ENCODE measurements around the gene DHCR24. TPM values are rescaled to one million over a fixed set of nuclear protein-coding genes. Genes with fewer than 3 reads are reported as not detected.
"Not testable (repeated sequence)": the region's sequence is repeated elsewhere in the genome, so short reads cannot be mapped to it uniquely, and the experiment has no call there.

DHCR24 gene
- 145 TPM in 2 replicates for total RNA-seq

- intact Hi-C loops (cut with micrococcal nuclease): loop anchor here (1.0 to 10.0 kb wide), 5 partner anchors 85 to 834 kb away; partner anchors contain the start of genes PARS2, SSBP3, TCEANC2 and TMEM59
Observed at GRCh38 chr1:54886724-54887664, at the start of gene DHCR24. DHCR24 (minus strand) TSS chr1:54887195; CDS start chr1:54887119, 76 bp downstream.

- intact Hi-C loops (cut with micrococcal nuclease): no loop called here
Observed at GRCh38 chr1:54936791-54937190, 49.8 kb upstream of the DHCR24 start.

- intact Hi-C loops (cut with micrococcal nuclease): no loop called here
Observed at GRCh38 chr1:54934869-54935268, 47.9 kb upstream of the DHCR24 start.

GRCh38 chr1:54934081-54934480 is 47.1 kb upstream of the DHCR24 start:
- intact Hi-C loops (cut with micrococcal nuclease): not testable (repeated sequence)

GRCh38 chr1:54931275-54931840 is 44.4 kb upstream of the DHCR24 start:
- intact Hi-C loops (cut with micrococcal nuclease): no loop called here

GRCh38 chr1:54929700-54930099 is 42.7 kb upstream of the DHCR24 start:
- intact Hi-C loops (cut with micrococcal nuclease): no loop called here

GRCh38 chr1:54928327-54928726 is 41.3 kb upstream of the DHCR24 start:
- intact Hi-C loops (cut with micrococcal nuclease): no loop called here

- intact Hi-C loops (cut with micrococcal nuclease): no loop called here
Observed at GRCh38 chr1:54927472-54928240, 40.7 kb upstream of the DHCR24 start.

- intact Hi-C loops (cut with micrococcal nuclease): no loop called here
Observed at GRCh38 chr1:54926970-54927369, 40.0 kb upstream of the DHCR24 start.

GRCh38 chr1:54922921-54923421 is 36.0 kb upstream of the DHCR24 start:
- intact Hi-C loops (cut with micrococcal nuclease): no loop called here

GRCh38 chr1:54922040-54922761 is 35.2 kb upstream of the DHCR24 start:
- intact Hi-C loops (cut with micrococcal nuclease): no loop called here

- intact Hi-C loops (cut with micrococcal nuclease): no loop called here
Observed at GRCh38 chr1:54919367-54920359, 32.7 kb upstream of the DHCR24 start.

GRCh38 chr1:54911076-54911475 is 24.1 kb upstream of the DHCR24 start:
- intact Hi-C loops (cut with micrococcal nuclease): not testable (repeated sequence)

GRCh38 chr1:54906586-54906985 is 19.6 kb upstream of the DHCR24 start:
- intact Hi-C loops (cut with micrococcal nuclease): no loop called here

- intact Hi-C loops (cut with micrococcal nuclease): no loop called here
Observed at GRCh38 chr1:54904476-54905048, 17.6 kb upstream of the DHCR24 start.

- intact Hi-C loops (cut with micrococcal nuclease): no loop called here
Observed at GRCh38 chr1:54894271-54894670, 7.3 kb upstream of the DHCR24 start.

GRCh38 chr1:54892586-54892985 is 5.6 kb upstream of the DHCR24 start:
- intact Hi-C loops (cut with micrococcal nuclease): no loop called here

- intact Hi-C loops (cut with micrococcal nuclease): loop anchor here (5.0 to 10.0 kb wide), 3 partner anchors 87 to 482 kb away; partner anchors contain the start of genes SSBP3, TTC22 and USP24
Observed at GRCh38 chr1:54889132-54889725, 2.2 kb upstream of the DHCR24 start.

Measured in T-helper 2 cell treated with Interferon-gamma antibody and Interleukin-4, amounts not matched to agents 100 ng/mL and 5 ng/mL, for 36 hours (primary cell).